Measurements from ENCODE around the gene CUEDC1. TPM values are rescaled to one million over a fixed set of nuclear protein-coding genes. Genes with fewer than 3 reads are reported as not detected.

Gene CUEDC1
- total RNA-seq, 2 experiments from 2014 or later, result 0.47 TPM; not detected in 1

DNA sequence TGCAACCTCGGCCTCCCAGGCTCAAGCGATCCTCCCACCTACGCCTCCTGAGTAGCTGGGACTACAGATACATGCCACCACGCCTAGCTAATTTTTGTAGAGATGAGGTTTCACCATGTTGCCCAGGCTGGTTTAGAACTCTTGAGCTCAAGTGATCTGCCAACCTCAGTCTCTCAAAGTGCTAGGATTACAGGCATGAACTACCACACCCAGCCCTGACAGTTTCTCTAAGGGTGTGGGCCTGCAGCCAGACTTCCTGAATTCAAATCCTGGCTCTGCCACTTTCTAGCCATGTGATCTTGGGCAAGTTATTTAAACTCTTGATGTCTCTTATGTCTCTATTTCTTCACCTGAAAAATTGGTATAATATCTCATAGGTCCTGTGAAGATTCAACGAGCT, 5.6 kb downstream of the CUEDC1 start:
- peaks cover 46% of the 10 kb centered on the region for H3K4me1 Mint-ChIP-seq
- no peaks in the 10 kb centered on the region for H3K9me3 Mint-ChIP-seq
- CTCF ChIA-PET, result interaction anchor here (0.6 to 1.9 kb wide), 6 partner anchors 9 to 1559 kb away, joined by 3 to 5 read pairs (median 4); no protein-coding TSS in a partner anchor
- POLR2A ChIA-PET, result no interaction called here
- DNase-seq, result no peak
- H3K36me3 Mint-ChIP-seq (ENCODE audit: low read depth), result no peaks in the 10 kb centered on the region
- H3K4me3 Mint-ChIP-seq, result no peak overlapping the region
- H3K27ac Mint-ChIP-seq, result peak overlapping the region; percentile 32
- peaks cover 47% of the 10 kb centered on the region for H3K27me3 Mint-ChIP-seq

DNA sequence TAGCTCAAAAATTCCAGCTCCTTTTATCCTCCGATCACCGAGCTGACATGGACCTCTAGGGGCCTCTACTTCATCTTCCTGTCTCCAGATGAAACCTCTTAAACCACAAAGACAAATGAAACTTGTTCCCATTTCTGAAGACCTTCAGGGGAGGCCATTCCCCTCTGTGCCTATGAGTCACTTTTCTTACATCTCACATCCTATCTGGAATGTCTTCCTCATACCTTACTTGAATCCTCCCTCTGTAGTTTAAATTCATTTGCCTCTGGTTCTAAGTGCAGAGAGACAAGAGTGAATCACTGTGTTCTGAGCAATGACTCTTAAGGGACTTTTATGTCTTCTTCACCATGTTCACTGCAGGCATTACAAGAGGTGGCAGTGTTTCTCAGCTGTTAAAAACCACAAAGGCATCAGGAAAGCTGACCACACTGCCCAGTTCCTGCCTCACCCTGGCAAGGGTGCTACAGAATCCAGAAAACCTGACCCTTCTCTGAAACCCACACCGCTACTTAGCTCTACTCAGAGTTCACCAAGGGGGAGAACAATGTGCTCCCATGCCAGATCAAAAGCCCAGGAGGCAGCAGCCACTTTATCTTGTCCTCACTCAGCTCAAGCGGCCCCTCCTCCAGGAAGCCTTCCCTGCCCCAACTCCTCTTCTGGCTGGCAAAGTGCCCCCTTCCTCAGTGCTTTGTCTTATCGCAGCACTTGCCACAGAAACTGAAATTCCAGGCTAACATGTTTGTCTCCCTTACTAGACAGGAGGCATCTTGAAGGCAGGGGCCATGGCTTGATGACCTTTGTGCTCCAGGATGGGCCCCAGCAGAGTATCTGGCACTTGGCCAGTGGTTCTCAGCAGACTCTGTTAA, 6.4 kb downstream of the CUEDC1 start:
- CTCF ChIA-PET, result interaction anchor here (0.5 to 2.5 kb wide), 10 partner anchors 8 to 889 kb away, joined by 3 to 9 read pairs (median 4); partner anchors contain the start of gene DYNLL2
- DNase-seq, result no peak
- POLR2A ChIA-PET, result no interaction called here
- Mint-ChIP-seq H3K4me3 (no peak overlapping the region), H3K27ac (no peak overlapping the region), H3K9me3 (no peaks in the 10 kb centered on the region), H3K27me3 (peaks cover 46% of the 10 kb centered on the region), H3K36me3 (ENCODE audit: low read depth) (no peaks in the 10 kb centered on the region), H3K4me1 (peaks cover 43% of the 10 kb centered on the region)

DNA sequence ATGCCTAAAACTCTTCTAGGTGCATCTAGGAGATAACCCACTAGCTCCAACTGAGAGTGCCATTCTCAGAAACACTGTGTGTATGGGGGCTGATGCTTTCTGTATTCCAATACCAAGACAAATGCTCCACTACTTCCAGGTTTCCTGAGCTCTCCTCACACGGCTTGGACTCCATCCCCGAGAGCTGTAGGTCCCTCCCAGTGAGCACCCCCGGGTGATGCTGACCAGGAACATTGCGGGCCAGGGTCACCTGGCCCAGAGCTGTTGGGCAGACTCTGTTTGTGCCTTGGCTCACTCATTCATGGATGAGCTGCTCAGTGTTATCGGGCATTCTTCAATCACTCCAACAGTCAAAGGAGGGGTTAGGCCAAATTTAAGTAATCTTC, 7.0 kb downstream of the CUEDC1 start:
- Mint-ChIP-seq H3K36me3 (ENCODE audit: low read depth) (no peaks in the 10 kb centered on the region), H3K27me3 (peaks cover 46% of the 10 kb centered on the region), H3K27ac (no peak overlapping the region), H3K4me1 (peaks cover 43% of the 10 kb centered on the region), H3K9me3 (no peaks in the 10 kb centered on the region), H3K4me3 (no peak overlapping the region)
- DNase-seq, result no peak
- CTCF ChIA-PET, result interaction anchor here (0.5 to 2.5 kb wide), 10 partner anchors 8 to 888 kb away, joined by 3 to 9 read pairs (median 4); no protein-coding TSS in a partner anchor
- POLR2A ChIA-PET, result no interaction called here

DNA sequence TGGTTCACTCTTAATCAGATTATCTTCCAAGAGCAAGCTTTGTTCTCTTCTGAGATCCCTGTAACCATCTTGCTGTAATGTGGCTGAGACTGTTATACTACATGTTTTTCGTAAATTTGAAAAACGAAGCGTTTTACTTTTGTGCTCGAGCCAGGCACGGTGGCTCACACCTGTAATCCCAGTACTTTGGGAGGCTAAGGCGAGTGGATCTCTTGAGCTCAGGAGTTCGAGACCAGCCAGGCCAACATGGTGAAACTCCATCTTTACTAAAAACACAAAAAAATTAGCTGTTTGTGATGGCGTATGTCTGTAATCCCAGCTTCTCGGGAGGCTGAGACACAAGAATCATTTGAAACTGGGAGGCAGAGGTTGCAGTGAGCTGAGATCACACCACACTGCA, 7.8 kb downstream of the CUEDC1 start:
- Mint-ChIP-seq H3K4me3 (peak overlapping the region; percentile 54), H3K27ac (no peak overlapping the region), H3K9me3 (no peaks in the 10 kb centered on the region), H3K4me1 (peaks cover 41% of the 10 kb centered on the region), H3K27me3 (peaks cover 43% of the 10 kb centered on the region), H3K36me3 (ENCODE audit: low read depth) (no peaks in the 10 kb centered on the region)
- ChIA-PET POLR2A (interaction anchor here (0.6 kb wide), 1 partner anchor 90 kb away, joined by 4 read pairs; no protein-coding TSS in a partner anchor), CTCF (interaction anchor here (0.6 to 2.5 kb wide), 7 partner anchors 9 to 114 kb away, joined by 3 to 9 read pairs (median 5); no protein-coding TSS in a partner anchor)
- DNase-seq, result no peak

DNA sequence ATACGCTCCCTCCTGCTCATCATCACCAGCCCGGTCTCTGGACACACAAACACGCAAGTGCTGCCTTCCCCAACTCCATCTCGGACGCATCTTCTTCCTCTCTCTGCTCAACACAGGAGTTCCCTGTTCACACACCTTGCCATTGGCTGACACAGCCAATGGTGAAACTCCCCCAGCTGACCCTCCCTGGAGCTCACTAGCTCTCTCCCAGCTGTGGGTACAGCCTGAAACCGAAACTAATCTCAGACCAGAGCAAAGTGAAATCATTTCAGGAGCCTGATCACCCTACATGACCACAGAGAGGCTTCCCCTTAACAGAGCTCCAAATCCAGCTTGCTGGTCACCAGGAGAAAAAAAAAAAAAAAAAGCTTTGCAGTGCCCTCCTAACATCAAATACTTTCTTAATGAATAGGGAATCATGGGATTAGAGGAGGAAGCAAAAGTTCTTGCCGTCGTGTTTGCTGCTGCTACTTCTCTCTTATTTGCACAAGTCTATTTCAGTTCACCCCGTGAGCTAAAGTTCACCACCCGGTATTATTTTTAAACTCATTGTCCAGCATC, 8.3 kb downstream of the CUEDC1 start:
- DNase-seq, result peak; percentile 54
- H3K27ac Mint-ChIP-seq, result peak overlapping the region; percentile 4
- H3K36me3 Mint-ChIP-seq (ENCODE audit: low read depth), result no peaks in the 10 kb centered on the region
- H3K9me3 Mint-ChIP-seq, result no peaks in the 10 kb centered on the region
- ChIA-PET CTCF (interaction anchor here (0.6 to 2.5 kb wide), 7 partner anchors 9 to 115 kb away, joined by 3 to 9 read pairs (median 5); no protein-coding TSS in a partner anchor), POLR2A (interaction anchor here (0.6 kb wide), 1 partner anchor 89 kb away, joined by 4 read pairs; no protein-coding TSS in a partner anchor)
- H3K4me3 Mint-ChIP-seq, result peak overlapping the region; percentile 54
- peaks cover 43% of the 10 kb centered on the region for H3K27me3 Mint-ChIP-seq
- H3K4me1 Mint-ChIP-seq, result peaks cover 41% of the 10 kb centered on the region

DNA sequence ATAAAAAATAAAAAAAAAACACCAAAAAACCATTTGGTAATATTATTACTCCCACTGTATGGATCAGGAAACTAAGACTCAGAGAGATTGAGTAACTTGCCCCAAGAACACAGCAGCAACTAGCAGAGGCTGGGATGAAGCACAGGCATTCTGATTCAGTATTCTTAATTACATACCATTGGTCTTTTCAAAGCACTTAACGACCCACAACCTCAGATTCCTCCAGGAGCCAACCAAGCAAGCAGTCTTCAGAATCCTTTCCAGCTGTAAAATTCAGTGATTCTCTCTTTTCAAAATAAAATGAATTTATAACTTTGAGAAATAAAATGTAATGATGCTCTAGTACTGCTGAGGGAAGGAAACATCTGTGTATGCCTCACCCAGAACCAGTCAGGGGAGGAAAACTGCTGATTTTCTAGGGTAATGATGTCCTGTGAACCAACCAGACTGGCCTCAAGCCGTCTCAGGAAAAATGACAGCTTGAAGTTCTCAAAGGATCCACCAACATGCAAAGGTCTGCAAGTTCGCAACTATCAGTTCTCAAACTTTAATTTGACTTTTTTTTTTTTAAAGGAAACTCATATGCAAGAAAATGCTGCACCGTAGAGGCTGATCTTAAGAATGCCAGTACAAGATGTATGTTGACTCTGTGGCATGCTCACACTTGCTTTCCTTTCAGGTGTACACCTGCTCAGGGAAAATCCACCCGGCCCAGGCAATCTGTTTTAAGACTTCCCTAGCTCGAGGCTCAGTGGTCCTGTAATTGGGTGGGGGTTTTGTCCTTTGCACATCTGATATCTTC, 9.0 kb downstream of the CUEDC1 start:
- peak overlapping the region; percentile 4 for H3K27ac Mint-ChIP-seq
- H3K4me1 Mint-ChIP-seq, result peaks cover 41% of the 10 kb centered on the region
- ChIA-PET CTCF (interaction anchor here (0.6 to 1.7 kb wide), 8 partner anchors 10 to 971 kb away, joined by 3 to 9 read pairs (median 4); no protein-coding TSS in a partner anchor), POLR2A (interaction anchor here (0.6 kb wide), 1 partner anchor 46 kb away, joined by 7 read pairs; no protein-coding TSS in a partner anchor)
- H3K36me3 Mint-ChIP-seq (ENCODE audit: low read depth), result no peaks in the 10 kb centered on the region
- no peak for DNase-seq
- H3K27me3 Mint-ChIP-seq, result peaks cover 44% of the 10 kb centered on the region
- H3K4me3 Mint-ChIP-seq, result peak overlapping the region; percentile 54
- H3K9me3 Mint-ChIP-seq, result no peaks in the 10 kb centered on the region

DNA sequence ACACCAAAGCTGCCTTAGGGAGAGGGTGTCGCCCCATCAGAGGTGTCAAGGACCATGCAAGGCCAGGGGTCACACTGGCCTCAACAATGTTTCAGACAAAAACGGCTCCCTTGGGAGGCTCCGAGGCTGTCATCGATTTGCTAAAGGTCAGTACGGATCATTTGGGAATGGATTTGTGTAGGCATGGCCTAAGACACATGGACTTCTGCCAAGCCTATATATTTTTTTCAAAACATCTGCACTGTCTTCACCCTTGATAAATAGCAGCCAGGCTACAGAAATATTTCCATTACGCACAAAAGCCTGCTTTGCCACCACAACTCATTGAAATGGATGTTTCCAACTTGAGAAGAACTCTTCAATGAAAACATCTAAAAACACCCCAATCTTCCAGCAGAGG, 10.3 kb downstream of the CUEDC1 start:
- Mint-ChIP-seq H3K9me3 (no peaks in the 10 kb centered on the region), H3K27me3 (peaks cover 52% of the 10 kb centered on the region), H3K36me3 (ENCODE audit: low read depth) (no peaks in the 10 kb centered on the region), H3K4me1 (peaks cover 32% of the 10 kb centered on the region), H3K4me3 (no peak overlapping the region), H3K27ac (no peak overlapping the region)
- DNase-seq, result no peak
- CTCF ChIA-PET, result no interaction called here
- POLR2A ChIA-PET, result no interaction called here

DNA sequence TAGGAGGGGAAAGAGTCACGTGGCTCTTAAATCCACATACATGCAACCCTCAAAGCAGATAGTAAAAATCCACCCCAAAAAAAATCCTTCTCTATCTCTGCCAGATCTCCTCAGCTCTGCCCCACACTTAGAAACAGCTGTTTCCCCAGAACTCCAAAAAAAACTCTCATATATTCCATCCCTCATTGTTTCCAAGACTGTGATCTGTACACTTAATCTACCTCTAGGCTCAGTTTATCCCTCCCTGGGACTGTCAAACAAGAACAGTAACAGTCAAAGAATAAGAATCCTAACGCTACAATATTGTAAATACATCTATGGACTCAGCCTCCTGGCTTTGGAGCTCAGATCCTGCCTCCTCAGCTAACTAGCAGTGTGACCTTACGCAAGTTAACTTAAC, 11.6 kb downstream of the CUEDC1 start:
- no peak for DNase-seq
- Mint-ChIP-seq H3K27ac (no peak overlapping the region), H3K4me3 (no peak overlapping the region), H3K36me3 (ENCODE audit: low read depth) (no peaks in the 10 kb centered on the region), H3K4me1 (peaks cover 26% of the 10 kb centered on the region), H3K27me3 (peaks cover 54% of the 10 kb centered on the region), H3K9me3 (no peaks in the 10 kb centered on the region)
- ChIA-PET CTCF (interaction anchor here (0.7 to 1.4 kb wide), 6 partner anchors 10 to 83 kb away, joined by 3 to 4 read pairs (median 3); partner anchors contain the start of gene CUEDC1), POLR2A (no interaction called here)

DNA sequence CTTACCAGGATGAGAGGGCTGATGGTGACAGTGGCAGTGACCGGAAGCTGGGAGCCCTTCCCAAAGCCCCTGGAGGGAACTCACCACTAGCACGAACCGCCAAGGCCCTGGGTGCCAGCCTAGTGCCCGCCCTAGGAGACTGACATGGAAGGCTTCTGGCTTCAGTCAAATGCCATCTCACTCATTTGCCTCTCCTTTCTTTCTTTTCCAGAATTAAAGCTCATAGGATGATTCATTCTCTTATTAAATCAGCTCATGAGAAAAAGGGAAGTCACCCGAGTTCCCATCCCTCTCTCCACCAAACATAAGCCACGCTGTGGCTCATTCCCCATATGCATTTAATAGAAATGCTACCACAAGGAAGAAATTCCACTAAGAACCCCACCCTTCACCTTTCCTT, 12.1 kb downstream of the CUEDC1 start:
- H3K9me3 Mint-ChIP-seq, result no peaks in the 10 kb centered on the region
- H3K4me3 Mint-ChIP-seq, result no peak overlapping the region
- CTCF ChIA-PET, result interaction anchor here (0.8 to 1.4 kb wide), 5 partner anchors 11 to 82 kb away, joined by 3 read pairs; partner anchors contain the start of gene CUEDC1
- peaks cover 21% of the 10 kb centered on the region for H3K4me1 Mint-ChIP-seq
- peaks cover 50% of the 10 kb centered on the region for H3K27me3 Mint-ChIP-seq
- POLR2A ChIA-PET, result no interaction called here
- no peak for DNase-seq
- no peaks in the 10 kb centered on the region for H3K36me3 Mint-ChIP-seq (ENCODE audit: low read depth)
- H3K27ac Mint-ChIP-seq, result no peak overlapping the region

DNA sequence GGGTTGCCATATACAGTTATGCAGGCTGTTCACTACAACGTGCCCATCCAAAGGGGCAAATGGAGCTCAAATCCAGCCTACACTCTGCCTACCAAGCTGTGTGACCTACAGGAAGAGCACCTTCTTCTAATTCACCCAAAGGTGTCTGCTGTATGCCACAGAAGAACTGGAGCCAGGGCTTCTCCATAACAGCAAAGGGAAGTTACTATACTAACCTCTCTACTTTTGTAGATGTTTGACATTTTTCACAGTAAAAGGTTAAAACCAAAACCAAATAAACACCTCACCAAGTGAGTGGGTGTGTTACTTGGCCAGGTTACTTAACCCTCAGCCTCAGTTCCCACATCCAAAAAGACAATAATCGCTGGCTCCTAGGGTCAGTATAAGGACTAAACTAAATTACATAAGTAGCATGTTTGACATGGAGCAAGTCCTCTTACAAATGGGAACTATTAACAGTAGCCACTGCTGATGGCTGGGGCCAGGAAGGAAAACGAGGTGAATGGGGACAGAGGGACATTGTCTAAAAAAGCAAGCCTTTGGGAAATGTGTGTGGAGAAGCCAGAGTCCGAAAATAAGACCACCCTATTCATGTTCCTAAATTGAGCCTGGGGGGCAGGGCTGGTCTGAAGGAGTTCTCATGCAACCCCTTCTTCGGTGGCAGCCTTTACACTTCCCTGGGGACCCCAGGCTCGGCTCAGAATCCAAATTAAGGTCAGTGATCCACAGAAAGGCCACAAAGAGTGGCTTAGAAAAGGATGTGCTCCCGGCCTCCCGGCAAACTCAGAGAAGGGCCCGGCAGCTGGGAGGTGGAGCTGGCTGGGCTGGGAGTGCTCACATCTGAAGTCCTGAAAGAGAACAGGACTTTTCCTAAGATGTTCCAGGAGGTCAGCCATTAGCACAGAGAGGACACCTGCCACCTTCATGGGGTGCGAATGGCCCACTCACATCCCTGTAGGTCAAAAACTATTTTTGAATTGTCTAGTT, 13.5 kb downstream of the CUEDC1 start:
- Mint-ChIP-seq H3K27ac (no peak overlapping the region), H3K27me3 (peaks cover 45% of the 10 kb centered on the region), H3K4me3 (no peak overlapping the region), H3K36me3 (ENCODE audit: low read depth) (no peaks in the 10 kb centered on the region), H3K9me3 (no peaks in the 10 kb centered on the region), H3K4me1 (peaks cover 11% of the 10 kb centered on the region)
- DNase-seq, result no peak
- ChIA-PET POLR2A (no interaction called here), CTCF (interaction anchor here (0.9 to 1.6 kb wide), 2 partner anchors 14 to 33 kb away, joined by 3 to 5 read pairs; partner anchors contain the start of gene CUEDC1)

DNA sequence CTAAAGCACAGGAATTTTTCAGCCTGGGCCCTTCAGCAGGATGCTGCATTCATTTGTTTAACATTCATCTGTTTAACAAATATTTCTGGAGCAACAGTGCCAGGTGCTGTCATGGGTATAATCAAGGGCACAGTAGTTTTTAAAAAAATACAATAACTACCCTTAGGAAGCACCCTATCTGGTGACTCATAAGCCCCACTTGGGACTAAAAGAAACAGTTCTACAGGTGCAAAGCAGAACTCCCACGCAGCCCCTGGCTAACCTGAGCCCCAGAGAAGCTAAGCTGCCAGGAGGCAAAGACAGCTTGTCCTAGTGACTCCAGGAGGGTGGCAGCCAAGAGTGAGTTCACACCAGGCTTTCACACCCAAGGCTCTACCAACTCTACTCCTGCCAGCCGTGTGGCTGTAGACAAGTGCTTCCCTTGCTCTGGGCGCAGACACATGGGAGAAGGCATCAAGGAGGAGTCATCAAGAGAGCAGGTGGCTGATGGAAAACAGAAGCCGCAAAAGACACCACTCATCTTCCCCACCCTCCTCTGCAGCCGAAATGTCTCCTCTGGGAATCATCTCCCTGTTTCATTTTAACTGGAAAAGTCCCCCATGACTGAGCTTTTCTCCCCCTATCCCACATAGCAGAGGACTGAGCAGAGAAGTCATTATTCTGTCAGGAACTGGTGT, 14.4 kb downstream of the CUEDC1 start:
- H3K36me3 Mint-ChIP-seq (ENCODE audit: low read depth), result no peaks in the 10 kb centered on the region
- H3K27ac Mint-ChIP-seq, result no peak overlapping the region
- CTCF ChIA-PET, result interaction anchor here (0.7 to 1.6 kb wide), 4 partner anchors 8 to 32 kb away, joined by 3 to 5 read pairs (median 4); partner anchors contain the start of gene CUEDC1

More for the DNA sequence above, 14.4 kb downstream of the CUEDC1 start:
- Mint-ChIP-seq H3K4me3 (no peak overlapping the region), H3K27me3 (peaks cover 39% of the 10 kb centered on the region), H3K4me1 (peaks cover 5% of the 10 kb centered on the region), H3K9me3 (no peaks in the 10 kb centered on the region)
- POLR2A ChIA-PET, result no interaction called here
- DNase-seq, result no peak
